Renal cortex interstitium (tissue), 11 donors: ENCODE data around the gene DPYSL4. TPM values are rescaled to one million over a fixed set of nuclear protein-coding genes. Genes with fewer than 3 reads are reported as not detected.

Source experiments
- DNase-seq, 11 donors: peaks; one replicate each; pipeline ENCODE4 v3.0.0-alpha.2; 2013; ENCODE audit warnings: low read depth in 9 of 11, low spot score in 4 of 11; ENCODE audit errors: extremely low read depth in 1 of 11
- polyA plus RNA-seq, 3 donors: library from polyadenylated mRNA; unstranded; fragments of 120-200 nt; gene quantifications; one replicate each; pipeline ENCODE4 v1.2.1, GENCODE V29; 2013; ENCODE audit not compliant: insufficient read length in 3 of 3

Gene DPYSL4
- polyA plus RNA-seq, 3 donors, result 13.6 to 22.5 (median 15.0) TPM

- no peak for DNase-seq
Observed at GRCh38 chr10:132170561-132171361, 16.0 kb upstream of the DPYSL4 start.

GRCh38 chr10:132172091-132173066 lies 14.4 kb upstream of the DPYSL4 start:
- no peak for DNase-seq

- DNase-seq, result no peak
Observed at GRCh38 chr10:132173185-132173584, 13.6 kb upstream of the DPYSL4 start.

GRCh38 chr10:132174237-132174636 lies 12.5 kb upstream of the DPYSL4 start:
- DNase-seq, result no peak

- no peak for DNase-seq
Observed at GRCh38 chr10:132175408-132175807, 11.3 kb upstream of the DPYSL4 start.

GRCh38 chr10:132175907-132176581 lies 10.7 kb upstream of the DPYSL4 start:
- no peak for DNase-seq

- no peak for DNase-seq
Observed at GRCh38 chr10:132176623-132177500, 9.9 kb upstream of the DPYSL4 start.

GRCh38 chr10:132178046-132178445 lies 8.7 kb upstream of the DPYSL4 start:
- no peak for DNase-seq

- no peak for DNase-seq
Observed at GRCh38 chr10:132178672-132179545, 7.8 kb upstream of the DPYSL4 start.

GRCh38 chr10:132179551-132180392 lies 7.0 kb upstream of the DPYSL4 start:
- DNase-seq, result no peak

GRCh38 chr10:132180736-132181135 lies 6.0 kb upstream of the DPYSL4 start:
- no peak for DNase-seq

- DNase-seq, result no peak
Observed at GRCh38 chr10:132181691-132182425, 4.9 kb upstream of the DPYSL4 start.

- no peak for DNase-seq
Observed at GRCh38 chr10:132182591-132182990, 4.2 kb upstream of the DPYSL4 start.

- no peak for DNase-seq
Observed at GRCh38 chr10:132183046-132183445, 3.7 kb upstream of the DPYSL4 start.

GRCh38 chr10:132184816-132185593 lies 1.7 kb upstream of the DPYSL4 start:
- no peak for DNase-seq
